ENCODE data around the gene SUGCT. TPM values are rescaled to one million over a fixed set of nuclear protein-coding genes. Genes with fewer than 3 reads are reported as not detected.

The SUGCT gene
- total RNA-seq, 1 donor, result 6.7 TPM

- no peak for DNase-seq (ENCODE audit: low read depth)
- no peak for TF ChIP-seq CTCF (IDR thresholded peaks at IDR 0.05; ENCODE audit: insufficient read depth, low read length)
- H3K4me3 ChIP-seq (ENCODE audit: low read depth, low read length), result no peak overlapping the region
Measured at GRCh38 chr7:40519009-40519408, 384.2 kb downstream of the SUGCT start.

GRCh38 chr7:40520986-40521738 is 386.4 kb downstream of the SUGCT start:
- DNase-seq (ENCODE audit: low read depth), result no peak
- no peak overlapping the region for H3K4me3 ChIP-seq (ENCODE audit: low read depth, low read length)
- TF ChIP-seq CTCF (IDR thresholded peaks at IDR 0.05; ENCODE audit: insufficient read depth, low read length), result no peak

GRCh38 chr7:40525764-40526163 is 391.0 kb downstream of the SUGCT start:
- no peak for DNase-seq (ENCODE audit: low read depth)
- no peak for TF ChIP-seq CTCF (IDR thresholded peaks at IDR 0.05; ENCODE audit: insufficient read depth, low read length)

GRCh38 chr7:40526951-40527715 is 392.3 kb downstream of the SUGCT start:
- no peak for DNase-seq (ENCODE audit: low read depth)
- no peak overlapping the region for H3K4me3 ChIP-seq (ENCODE audit: low read depth, low read length)
- TF ChIP-seq CTCF (IDR thresholded peaks at IDR 0.05; ENCODE audit: insufficient read depth, low read length), result no peak

More at GRCh38 chr7:40525764-40526163, 391.0 kb downstream of the SUGCT start:
- H3K4me3 ChIP-seq (ENCODE audit: low read depth, low read length), result no peak overlapping the region

- no peak for DNase-seq (ENCODE audit: low read depth)
- no peak overlapping the region for H3K4me3 ChIP-seq (ENCODE audit: low read depth, low read length)
- no peak for TF ChIP-seq CTCF (IDR thresholded peaks at IDR 0.05; ENCODE audit: insufficient read depth, low read length)
Measured at GRCh38 chr7:40527723-40528122, 392.9 kb downstream of the SUGCT start.

GRCh38 chr7:40530292-40530691 is 395.5 kb downstream of the SUGCT start:
- no peak for DNase-seq (ENCODE audit: low read depth)
- no peak for TF ChIP-seq CTCF (IDR thresholded peaks at IDR 0.05; ENCODE audit: insufficient read depth, low read length)

More at GRCh38 chr7:40530292-40530691, 395.5 kb downstream of the SUGCT start:
- no peak overlapping the region for H3K4me3 ChIP-seq (ENCODE audit: low read depth, low read length)
